ENCODE measurements around the gene ATG9B. TPM values are rescaled to one million over a fixed set of nuclear protein-coding genes. Genes with fewer than 3 reads are reported as not detected.

Gene ATG9B
- total and polyA plus RNA-seq, 9 of the 15 experiments (the other 6 are each of a cell fraction or from before 2014, with no cell fraction given) = 0.29 to 8.0 (median 2.1) TPM

DNA sequence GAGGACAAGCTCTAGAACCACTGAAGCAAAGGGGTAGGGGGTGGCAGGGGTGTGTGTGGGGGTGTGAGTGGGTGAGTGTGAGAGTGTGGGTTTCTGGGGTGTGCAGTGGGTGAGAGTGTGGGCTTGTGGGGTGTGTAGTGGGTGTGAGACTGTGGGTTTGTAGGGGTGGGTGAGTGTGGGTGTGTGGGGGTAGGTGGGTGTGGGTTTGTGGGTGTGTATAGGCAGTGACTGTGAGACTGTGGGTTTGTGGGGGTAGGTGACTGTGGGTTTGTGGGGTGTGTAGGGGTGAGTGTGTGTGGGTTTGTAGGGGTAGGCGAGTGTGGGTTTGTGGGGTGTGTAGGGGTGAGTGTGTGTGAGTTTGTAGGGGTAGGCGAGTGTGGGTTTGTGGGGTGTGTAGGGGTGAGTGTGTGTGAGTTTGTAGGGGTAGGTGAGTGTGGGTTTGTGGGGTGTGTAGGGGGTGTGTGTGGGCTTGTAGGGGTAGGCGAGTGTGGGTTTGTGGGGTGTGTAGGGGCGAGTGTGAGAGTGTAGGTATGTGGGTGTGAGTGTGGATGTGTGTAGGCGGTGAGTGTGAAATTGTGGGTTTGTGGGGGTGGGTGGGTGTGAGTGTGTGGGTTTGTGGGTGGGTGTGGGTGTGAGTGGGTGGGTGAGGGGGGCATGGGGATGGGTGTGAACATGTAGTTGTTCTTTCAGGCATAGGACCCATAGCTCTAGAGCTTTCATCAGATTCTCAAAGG is 24.6 kb downstream of the ATG9B start (continued):
- TF ChIP-seq, protein P1, sequence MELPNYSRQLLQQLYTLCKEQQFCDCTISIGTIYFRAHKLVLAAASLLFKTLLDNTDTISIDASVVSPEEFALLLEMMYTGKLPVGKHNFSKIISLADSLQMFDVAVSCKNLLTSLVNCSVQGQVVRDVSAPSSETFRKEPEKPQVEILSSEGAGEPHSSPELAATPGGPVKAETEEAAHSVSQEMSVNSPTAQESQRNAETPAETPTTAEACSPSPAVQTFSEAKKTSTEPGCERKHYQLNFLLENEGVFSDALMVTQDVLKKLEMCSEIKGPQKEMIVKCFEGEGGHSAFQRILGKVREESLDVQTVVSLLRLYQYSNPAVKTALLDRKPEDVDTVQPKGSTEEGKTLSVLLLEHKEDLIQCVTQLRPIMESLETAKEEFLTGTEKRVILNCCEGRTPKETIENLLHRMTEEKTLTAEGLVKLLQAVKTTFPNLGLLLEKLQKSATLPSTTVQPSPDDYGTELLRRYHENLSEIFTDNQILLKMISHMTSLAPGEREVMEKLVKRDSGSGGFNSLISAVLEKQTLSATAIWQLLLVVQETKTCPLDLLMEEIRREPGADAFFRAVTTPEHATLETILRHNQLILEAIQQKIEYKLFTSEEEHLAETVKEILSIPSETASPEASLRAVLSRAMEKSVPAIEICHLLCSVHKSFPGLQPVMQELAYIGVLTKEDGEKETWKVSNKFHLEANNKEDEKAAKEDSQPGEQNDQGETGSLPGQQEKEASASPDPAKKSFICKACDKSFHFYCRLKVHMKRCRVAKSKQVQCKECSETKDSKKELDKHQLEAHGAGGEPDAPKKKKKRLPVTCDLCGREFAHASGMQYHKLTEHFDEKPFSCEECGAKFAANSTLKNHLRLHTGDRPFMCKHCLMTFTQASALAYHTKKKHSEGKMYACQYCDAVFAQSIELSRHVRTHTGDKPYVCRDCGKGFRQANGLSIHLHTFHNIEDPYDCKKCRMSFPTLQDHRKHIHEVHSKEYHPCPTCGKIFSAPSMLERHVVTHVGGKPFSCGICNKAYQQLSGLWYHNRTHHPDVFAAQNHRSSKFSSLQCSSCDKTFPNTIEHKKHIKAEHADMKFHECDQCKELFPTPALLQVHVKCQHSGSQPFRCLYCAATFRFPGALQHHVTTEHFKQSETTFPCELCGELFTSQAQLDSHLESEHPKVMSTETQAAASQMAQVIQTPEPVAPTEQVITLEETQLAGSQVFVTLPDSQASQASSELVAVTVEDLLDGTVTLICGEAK (IDR thresholded peaks at IDR 0.05) = no peak
- TF ChIP-seq, protein P1 (CRISPR knock-in tag; IDR thresholded peaks at IDR 0.05) = no peak
- TF ChIP-seq SRSF1 (IDR thresholded peaks at IDR 0.05; ENCODE audit: low read depth, low read length) (no peak), RBM17 (IDR thresholded peaks at IDR 0.05; ENCODE audit: borderline replicate concordance, low read depth, low read length) (no peak)
- TF ChIP-seq, protein P2, sequence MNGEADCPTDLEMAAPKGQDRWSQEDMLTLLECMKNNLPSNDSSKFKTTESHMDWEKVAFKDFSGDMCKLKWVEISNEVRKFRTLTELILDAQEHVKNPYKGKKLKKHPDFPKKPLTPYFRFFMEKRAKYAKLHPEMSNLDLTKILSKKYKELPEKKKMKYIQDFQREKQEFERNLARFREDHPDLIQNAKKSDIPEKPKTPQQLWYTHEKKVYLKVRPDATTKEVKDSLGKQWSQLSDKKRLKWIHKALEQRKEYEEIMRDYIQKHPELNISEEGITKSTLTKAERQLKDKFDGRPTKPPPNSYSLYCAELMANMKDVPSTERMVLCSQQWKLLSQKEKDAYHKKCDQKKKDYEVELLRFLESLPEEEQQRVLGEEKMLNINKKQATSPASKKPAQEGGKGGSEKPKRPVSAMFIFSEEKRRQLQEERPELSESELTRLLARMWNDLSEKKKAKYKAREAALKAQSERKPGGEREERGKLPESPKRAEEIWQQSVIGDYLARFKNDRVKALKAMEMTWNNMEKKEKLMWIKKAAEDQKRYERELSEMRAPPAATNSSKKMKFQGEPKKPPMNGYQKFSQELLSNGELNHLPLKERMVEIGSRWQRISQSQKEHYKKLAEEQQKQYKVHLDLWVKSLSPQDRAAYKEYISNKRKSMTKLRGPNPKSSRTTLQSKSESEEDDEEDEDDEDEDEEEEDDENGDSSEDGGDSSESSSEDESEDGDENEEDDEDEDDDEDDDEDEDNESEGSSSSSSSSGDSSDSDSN (IDR thresholded peaks at IDR 0.05; ENCODE audit: borderline replicate concordance in 1 of 2, low read depth in 2 of 2, low read length in 2 of 2) = no peak
- TF ChIP-seq, protein P3, sequence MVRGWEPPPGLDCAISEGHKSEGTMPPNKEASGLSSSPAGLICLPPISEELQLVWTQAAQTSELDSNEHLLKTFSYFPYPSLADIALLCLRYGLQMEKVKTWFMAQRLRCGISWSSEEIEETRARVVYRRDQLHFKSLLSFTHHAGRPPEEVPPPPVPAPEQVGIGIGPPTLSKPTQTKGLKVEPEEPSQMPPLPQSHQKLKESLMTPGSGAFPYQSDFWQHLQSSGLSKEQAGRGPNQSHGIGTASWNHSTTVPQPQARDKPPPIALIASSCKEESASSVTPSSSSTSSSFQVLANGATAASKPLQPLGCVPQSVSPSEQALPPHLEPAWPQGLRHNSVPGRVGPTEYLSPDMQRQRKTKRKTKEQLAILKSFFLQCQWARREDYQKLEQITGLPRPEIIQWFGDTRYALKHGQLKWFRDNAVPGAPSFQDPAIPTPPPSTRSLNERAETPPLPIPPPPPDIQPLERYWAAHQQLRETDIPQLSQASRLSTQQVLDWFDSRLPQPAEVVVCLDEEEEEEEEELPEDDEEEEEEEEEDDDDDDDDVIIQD (CRISPR knock-in tag; IDR thresholded peaks at IDR 0.05) = no peak
- TF ChIP-seq, protein P4, sequence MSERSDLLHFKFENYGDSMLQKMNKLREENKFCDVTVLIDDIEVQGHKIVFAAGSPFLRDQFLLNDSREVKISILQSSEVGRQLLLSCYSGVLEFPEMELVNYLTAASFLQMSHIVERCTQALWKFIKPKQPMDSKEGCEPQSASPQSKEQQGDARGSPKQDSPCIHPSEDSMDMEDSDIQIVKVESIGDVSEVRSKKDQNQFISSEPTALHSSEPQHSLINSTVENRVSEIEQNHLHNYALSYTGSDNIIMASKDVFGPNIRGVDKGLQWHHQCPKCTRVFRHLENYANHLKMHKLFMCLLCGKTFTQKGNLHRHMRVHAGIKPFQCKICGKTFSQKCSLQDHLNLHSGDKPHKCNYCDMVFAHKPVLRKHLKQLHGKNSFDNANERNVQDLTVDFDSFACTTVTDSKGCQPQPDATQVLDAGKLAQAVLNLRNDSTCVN (CRISPR knock-in tag; IDR thresholded peaks at IDR 0.05) = 0 out of 2 replicates have a peak, but pooled peaks have one; percentile 16
